CD4-positive, alpha-beta T cell treated with Interleukin-15 for 1 hour (primary cell): ENCODE data around the gene TLE5.
A peak's percentile ranks its signal among the peaks of the same experiment; 100 is the strongest.
"Not testable (repeated sequence)": the region's sequence is repeated elsewhere in the genome, so short reads cannot be mapped to it uniquely, and the experiment has no call there.

Experiments used
- DNase-seq: peaks from one replicate; pipeline ENCODE4 v3.0.0-alpha.2; 2020

The TLE5 gene

GRCh38 chr19:3096267-3096901 is 34.1 kb upstream of the TLE5 start:
- no peak for DNase-seq

GRCh38 chr19:3095441-3096191 is 33.3 kb upstream of the TLE5 start:
- peak; percentile 82 for DNase-seq

GRCh38 chr19:3094601-3095440 is 32.5 kb upstream of the TLE5 start:
- DNase-seq: no peak

- not testable (repeated sequence) for DNase-seq
These were observed 27.1 kb upstream of the TLE5 start for GRCh38 chr19:3089299-3089855.

- DNase-seq: no peak
These were observed 25.5 kb upstream of the TLE5 start for GRCh38 chr19:3087769-3088168.

- DNase-seq: no peak
These were observed 22.6 kb upstream of the TLE5 start for GRCh38 chr19:3084943-3085342.

- no peak for DNase-seq
These were observed 21.7 kb upstream of the TLE5 start for GRCh38 chr19:3083964-3084363.

GRCh38 chr19:3082331-3082730 is 20.0 kb upstream of the TLE5 start:
- no peak for DNase-seq

GRCh38 chr19:3080286-3080685 is 18.0 kb upstream of the TLE5 start:
- no peak for DNase-seq

GRCh38 chr19:3079578-3079977 is 17.3 kb upstream of the TLE5 start:
- DNase-seq: no peak

- peak; percentile 66 for DNase-seq
These were observed 13.5 kb upstream of the TLE5 start for GRCh38 chr19:3075605-3076431.

GRCh38 chr19:3073931-3074595 is 11.8 kb upstream of the TLE5 start:
- DNase-seq: no peak

GRCh38 chr19:3073159-3073563 is 10.9 kb upstream of the TLE5 start:
- no peak for DNase-seq

GRCh38 chr19:3071768-3072167 is 9.5 kb upstream of the TLE5 start:
- DNase-seq: no peak

GRCh38 chr19:3068071-3068470 is 5.8 kb upstream of the TLE5 start:
- no peak for DNase-seq

GRCh38 chr19:3067563-3067962 is 5.3 kb upstream of the TLE5 start:
- DNase-seq: no peak

GRCh38 chr19:3066482-3067049 is 4.3 kb upstream of the TLE5 start:
- DNase-seq: no peak

- peak; percentile 72 for DNase-seq
These were observed 3.5 kb upstream of the TLE5 start for GRCh38 chr19:3065675-3066357.

- DNase-seq: no peak
These were observed 1.7 kb upstream of the TLE5 start for GRCh38 chr19:3064011-3064330.

- peak; percentile 83 for DNase-seq
These were observed 823 bp downstream of the TLE5 start for GRCh38 chr19:3061182-3062161.
